Mesendoderm (in vitro differentiated cells): ENCODE data around the gene JAKMIP1.

Experiments used
- DNase-seq: peaks from one replicate; pipeline ENCODE4 v3.0.0; 2013
- H2AK5ac ChIP-seq: 2 replicates; pipeline ENCODE4 v1.6.1; 2013; ENCODE audit warnings: low read length, inconsistent platforms
- H2BK120ac ChIP-seq: 2 replicates; pipeline ENCODE4 v1.6.1; 2013; ENCODE audit warnings: low read depth, mild to moderate bottlenecking, low read length, moderate library complexity, mixed read lengths
- H2BK15ac ChIP-seq: replicated peaks from 2 replicates; pipeline ENCODE4 v1.6.1; 2013; ENCODE audit warnings: low read depth, mild to moderate bottlenecking, moderate library complexity
- H2BK5ac ChIP-seq: 2 replicates; pipeline ENCODE4 v1.6.1; 2013; ENCODE audit warnings: low read length, inconsistent platforms
- H3K18ac ChIP-seq: 2 replicates; pipeline ENCODE4 v1.6.1; 2013; ENCODE audit warnings: mild to moderate bottlenecking, low read length, mixed read lengths
- H3K23ac ChIP-seq: one replicate; pipeline ENCODE4 v1.6.1; 2013; ENCODE audit warnings: low read length
- H3K27ac ChIP-seq: 2 replicates; pipeline ENCODE4 v1.5.1; 2013; ENCODE audit warnings: low read depth, mild to moderate bottlenecking, inconsistent platforms, low read length, moderate library complexity
- H3K27me3 ChIP-seq: 2 replicates; pipeline ENCODE4 v1.6.1; 2013; ENCODE audit warnings: low read length, control low read depth, mild to moderate bottlenecking, inconsistent platforms; ENCODE audit not compliant: insufficient read depth, poor library complexity
- H3K36me3 ChIP-seq: 2 replicates; pipeline ENCODE4 v1.6.1; 2013; ENCODE audit warnings: low read length, inconsistent platforms; ENCODE audit not compliant: control insufficient read depth, insufficient read depth
- H3K4ac ChIP-seq: one replicate; pipeline ENCODE4 v1.6.1; 2013; ENCODE audit warnings: low read depth, mild to moderate bottlenecking, low read length, moderate library complexity
- H3K4me1 ChIP-seq: 2 replicates; pipeline ENCODE4 v1.6.1; 2013; ENCODE audit warnings: low read depth, low read length, inconsistent platforms; ENCODE audit not compliant: control insufficient read depth
- H3K4me2 ChIP-seq: 2 replicates; pipeline ENCODE4 v1.6.1; 2013; ENCODE audit warnings: low read length
- H3K4me3 ChIP-seq: 2 replicates; pipeline ENCODE4 v1.5.1; 2013; ENCODE audit warnings: mild to moderate bottlenecking, low read length
- H3K56ac ChIP-seq: one replicate; pipeline ENCODE4 v1.6.1; 2013; ENCODE audit warnings: low read length
- H3K79me1 ChIP-seq: 2 replicates; pipeline ENCODE4 v1.6.1; 2013; ENCODE audit warnings: low read length, inconsistent platforms
- H3K79me2 ChIP-seq: 2 replicates; pipeline ENCODE4 v1.6.1; 2013; ENCODE audit warnings: mild to moderate bottlenecking, low read length; ENCODE audit not compliant: control insufficient read depth, insufficient read depth
- H3K9ac ChIP-seq: 2 replicates; pipeline ENCODE4 v1.6.1; 2013; ENCODE audit warnings: low read length, inconsistent platforms
- H4K5ac ChIP-seq: one replicate; pipeline ENCODE4 v1.6.1; 2013; ENCODE audit warnings: low read length
- H4K8ac ChIP-seq: one replicate; pipeline ENCODE4 v1.6.1; 2013; ENCODE audit warnings: low read depth, mild to moderate bottlenecking, control low read depth, low read length, moderate library complexity
- WGBS: extraction: QIAGEN DNeasy Blood & Tissue Kit; methylation state at CpG from one replicate; pipeline ENCODE4 v1.1.7; 2013; ENCODE audit warnings: low lambda C conversion rate, missing lambda C conversion rate; ENCODE audit not compliant: insufficient coverage; ENCODE audit errors: extremely low coverage; 5-methylcytosine and 5-hydroxymethylcytosine counted together

Gene JAKMIP1

DNA sequence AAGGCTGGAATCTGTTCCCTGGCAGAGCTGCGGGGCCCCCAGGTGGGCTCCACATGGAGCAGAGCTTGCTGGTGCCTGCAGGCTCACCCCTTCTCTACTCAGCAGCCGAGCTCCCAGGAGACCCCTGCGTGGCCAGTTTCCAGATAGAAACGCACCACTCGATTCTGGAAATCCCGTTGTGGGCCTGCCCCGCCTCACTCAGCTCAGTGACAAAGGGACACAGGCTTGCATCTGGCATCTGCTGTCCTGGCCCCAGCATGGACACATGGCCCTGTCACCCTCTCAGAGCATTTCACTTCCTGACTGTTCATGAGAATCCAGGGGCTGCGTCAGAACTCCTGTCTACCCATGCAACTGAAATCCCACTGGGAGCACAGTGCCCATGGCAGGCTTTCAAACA lies 161.6 kb downstream of the JAKMIP1 start:
- no peak overlapping the region for H4K8ac ChIP-seq
- no peak overlapping the region for H3K4me2 ChIP-seq
- no peak overlapping the region for H3K56ac ChIP-seq
- H2BK120ac ChIP-seq, result no peak overlapping the region
- H3K9ac ChIP-seq, result no peak overlapping the region
- no peak overlapping the region for H2BK15ac ChIP-seq
- H3K27ac ChIP-seq, result no peak overlapping the region
- WGBS, result no CpG with 5 or more reads among the region's 8 CpGs
- no peak overlapping the region for H3K4me3 ChIP-seq
- no peak overlapping the region for H3K18ac ChIP-seq
- no peak overlapping the region for H2AK5ac ChIP-seq
- H3K79me2 ChIP-seq, result no peaks in the 10 kb centered on the region
- H3K23ac ChIP-seq, result no peak overlapping the region
- DNase-seq, result no peak
- H3K79me1 ChIP-seq, result no peaks in the 10 kb centered on the region
- H2BK5ac ChIP-seq, result no peak overlapping the region
- H3K4ac ChIP-seq, result no peak overlapping the region
- no peaks in the 10 kb centered on the region for H3K36me3 ChIP-seq
- H3K27me3 ChIP-seq, result no peaks in the 10 kb centered on the region
- no peak overlapping the region for H4K5ac ChIP-seq
- H3K4me1 ChIP-seq, result peaks cover 4% of the 10 kb centered on the region

- H2BK15ac ChIP-seq, result no peak overlapping the region
- H4K5ac ChIP-seq, result no peak overlapping the region
- no peaks in the 10 kb centered on the region for H3K79me1 ChIP-seq
- no peaks in the 10 kb centered on the region for H3K36me3 ChIP-seq
- DNase-seq, result no peak
- no peak overlapping the region for H2BK5ac ChIP-seq
- H3K4me3 ChIP-seq, result no peak overlapping the region
- H3K4me2 ChIP-seq, result no peak overlapping the region
- WGBS, result no CpG with 5 or more reads among the region's 16 CpGs
- no peak overlapping the region for H3K56ac ChIP-seq
- no peak overlapping the region for H4K8ac ChIP-seq
- no peaks in the 10 kb centered on the region for H3K27me3 ChIP-seq
- no peak overlapping the region for H3K9ac ChIP-seq
- no peak overlapping the region for H3K4ac ChIP-seq
- peaks cover 4% of the 10 kb centered on the region for H3K4me1 ChIP-seq
- H3K18ac ChIP-seq, result no peak overlapping the region
- no peak overlapping the region for H3K23ac ChIP-seq
- no peak overlapping the region for H3K27ac ChIP-seq
- H2AK5ac ChIP-seq, result no peak overlapping the region
- H3K79me2 ChIP-seq, result no peaks in the 10 kb centered on the region
- no peak overlapping the region for H2BK120ac ChIP-seq
Observed at GRCh38 chr4:6035786-6036185, 164.6 kb downstream of the JAKMIP1 start.

DNA sequence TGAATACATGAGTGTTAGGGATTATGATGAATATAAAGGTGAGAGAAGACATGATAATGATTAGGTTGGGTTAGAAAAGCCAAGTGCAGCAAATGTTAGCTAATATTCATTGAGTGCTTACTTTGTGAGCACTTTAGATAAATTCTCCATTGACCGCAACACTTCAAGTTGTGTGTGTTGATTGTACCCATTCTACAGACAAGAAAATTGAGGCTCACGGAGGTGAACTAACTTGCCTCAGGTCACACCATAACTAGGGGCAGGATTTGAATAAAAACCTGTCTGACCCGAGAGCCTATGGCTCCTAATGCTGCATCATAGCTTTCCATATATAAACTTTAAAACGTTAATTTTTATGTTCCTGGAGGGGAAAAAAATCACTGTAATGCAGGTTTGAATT lies 167.0 kb downstream of the JAKMIP1 start:
- Histone ChIP-seq H2AK5ac (no peak overlapping the region), H3K4me1 (peaks cover 4% of the 10 kb centered on the region)

DNA sequence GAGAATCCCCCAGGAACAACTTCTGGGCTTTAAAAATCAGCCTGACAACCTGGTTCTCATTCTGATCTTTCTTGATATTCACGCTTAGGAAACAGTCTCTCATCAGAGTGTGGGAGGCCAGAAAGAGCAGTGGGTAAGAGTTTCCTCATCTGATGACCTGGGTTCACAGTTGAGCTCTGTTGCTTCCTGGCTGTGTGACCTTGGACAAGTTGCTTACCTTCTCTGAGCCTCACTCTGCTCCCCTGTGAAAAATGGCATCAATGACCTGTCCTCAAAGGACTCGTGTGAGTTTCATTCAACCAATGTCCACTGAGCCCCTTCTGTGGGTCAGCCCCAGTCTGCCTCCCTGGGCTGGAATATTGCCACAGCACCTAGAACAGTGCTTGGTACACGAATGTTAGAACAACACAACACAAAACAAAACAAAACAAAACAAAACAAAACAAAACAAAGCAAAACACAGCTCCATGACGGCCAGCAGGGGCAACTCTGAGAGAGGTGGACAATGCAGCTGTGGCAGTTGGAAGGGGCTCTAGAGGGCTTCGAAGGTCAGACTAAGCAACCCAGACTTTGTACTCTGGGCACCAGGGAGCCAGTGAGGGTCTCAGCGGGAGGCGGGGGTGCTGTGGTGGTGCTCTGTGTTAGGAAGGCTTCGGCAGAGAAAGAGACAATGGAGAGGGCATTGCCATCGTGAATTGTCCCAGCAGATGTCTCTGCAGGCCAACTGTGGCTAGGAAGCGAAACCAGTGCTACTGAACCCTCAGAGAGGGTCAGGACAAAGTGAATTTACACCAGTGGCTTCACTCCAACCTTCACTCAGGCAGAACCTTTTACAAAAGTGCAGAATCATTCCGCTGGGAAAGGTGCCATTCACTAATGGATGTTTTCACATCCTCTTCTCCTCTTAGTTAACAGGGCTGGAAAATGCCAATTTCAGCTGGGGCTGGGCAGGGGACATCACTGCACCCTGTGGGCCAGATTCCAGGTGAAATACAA lies 167.8 kb downstream of the JAKMIP1 start:
- no CpG with 5 or more reads among the region's 11 CpGs for WGBS
- Histone ChIP-seq H2BK15ac (no peak overlapping the region), H3K4me3 (no peak overlapping the region), H3K4me2 (no peak overlapping the region), H4K8ac (no peak overlapping the region), H2BK120ac (no peak overlapping the region), H3K23ac (no peak overlapping the region), H3K36me3 (no peaks in the 10 kb centered on the region), H3K79me2 (no peaks in the 10 kb centered on the region), H3K27me3 (no peaks in the 10 kb centered on the region), H2AK5ac (no peak overlapping the region), H3K9ac (no peak overlapping the region), H3K18ac (no peak overlapping the region), H3K79me1 (no peaks in the 10 kb centered on the region), H2BK5ac (no peak overlapping the region), H3K27ac (no peak overlapping the region), H3K4me1 (peaks cover 4% of the 10 kb centered on the region), H3K4ac (no peak overlapping the region), H4K5ac (no peak overlapping the region), H3K56ac (no peak overlapping the region)
- no peak for DNase-seq

More for the DNA sequence above, 167.0 kb downstream of the JAKMIP1 start:
- no peaks in the 10 kb centered on the region for H3K36me3 ChIP-seq
- H3K4me3 ChIP-seq, result no peak overlapping the region
- H2BK15ac ChIP-seq, result no peak overlapping the region
- H2BK120ac ChIP-seq, result no peak overlapping the region
- no peaks in the 10 kb centered on the region for H3K27me3 ChIP-seq
- no peak overlapping the region for H3K4ac ChIP-seq
- H3K4me2 ChIP-seq, result no peak overlapping the region
- WGBS, result no CpG with 5 or more reads among the region's 4 CpGs
- no peak overlapping the region for H3K27ac ChIP-seq
- no peak overlapping the region for H2BK5ac ChIP-seq
- H3K79me2 ChIP-seq, result no peaks in the 10 kb centered on the region
- no peak for DNase-seq
- no peak overlapping the region for H3K18ac ChIP-seq
- no peak overlapping the region for H3K56ac ChIP-seq
- no peak overlapping the region for H4K8ac ChIP-seq
- H4K5ac ChIP-seq, result no peak overlapping the region
- no peak overlapping the region for H3K23ac ChIP-seq
- no peaks in the 10 kb centered on the region for H3K79me1 ChIP-seq
- H3K9ac ChIP-seq, result no peak overlapping the region

- no peak for DNase-seq
- no CpG with 5 or more reads among the region's 5 CpGs for WGBS
Observed at GRCh38 chr4:6031846-6032245, 168.5 kb downstream of the JAKMIP1 start.

More at GRCh38 chr4:6031846-6032245, 168.5 kb downstream of the JAKMIP1 start:
- H3K4me2 ChIP-seq, result no peak overlapping the region
- no peak overlapping the region for H2BK5ac ChIP-seq
- no peak overlapping the region for H4K8ac ChIP-seq
- no peak overlapping the region for H3K9ac ChIP-seq
- no peak overlapping the region for H3K4ac ChIP-seq
- no peaks in the 10 kb centered on the region for H3K79me1 ChIP-seq
- H3K27me3 ChIP-seq, result no peaks in the 10 kb centered on the region
- no peak overlapping the region for H3K27ac ChIP-seq
- no peak overlapping the region for H3K4me3 ChIP-seq
- no peak overlapping the region for H3K56ac ChIP-seq
- H3K4me1 ChIP-seq, result peaks cover 4% of the 10 kb centered on the region
- no peak overlapping the region for H3K23ac ChIP-seq
- H2AK5ac ChIP-seq, result no peak overlapping the region
- no peak overlapping the region for H2BK15ac ChIP-seq
- no peaks in the 10 kb centered on the region for H3K79me2 ChIP-seq
- no peak overlapping the region for H2BK120ac ChIP-seq
- H3K36me3 ChIP-seq, result no peaks in the 10 kb centered on the region
- H3K18ac ChIP-seq, result no peak overlapping the region
- no peak overlapping the region for H4K5ac ChIP-seq
